ENCODE results near the gene PIP5KL1. TPM values are rescaled to one million over a fixed set of nuclear protein-coding genes. Genes with fewer than 3 reads are reported as not detected.

Gene PIP5KL1
- total RNA-seq, 2 experiments from 2014 or later, result 0.95 to 4.4 TPM

DNA sequence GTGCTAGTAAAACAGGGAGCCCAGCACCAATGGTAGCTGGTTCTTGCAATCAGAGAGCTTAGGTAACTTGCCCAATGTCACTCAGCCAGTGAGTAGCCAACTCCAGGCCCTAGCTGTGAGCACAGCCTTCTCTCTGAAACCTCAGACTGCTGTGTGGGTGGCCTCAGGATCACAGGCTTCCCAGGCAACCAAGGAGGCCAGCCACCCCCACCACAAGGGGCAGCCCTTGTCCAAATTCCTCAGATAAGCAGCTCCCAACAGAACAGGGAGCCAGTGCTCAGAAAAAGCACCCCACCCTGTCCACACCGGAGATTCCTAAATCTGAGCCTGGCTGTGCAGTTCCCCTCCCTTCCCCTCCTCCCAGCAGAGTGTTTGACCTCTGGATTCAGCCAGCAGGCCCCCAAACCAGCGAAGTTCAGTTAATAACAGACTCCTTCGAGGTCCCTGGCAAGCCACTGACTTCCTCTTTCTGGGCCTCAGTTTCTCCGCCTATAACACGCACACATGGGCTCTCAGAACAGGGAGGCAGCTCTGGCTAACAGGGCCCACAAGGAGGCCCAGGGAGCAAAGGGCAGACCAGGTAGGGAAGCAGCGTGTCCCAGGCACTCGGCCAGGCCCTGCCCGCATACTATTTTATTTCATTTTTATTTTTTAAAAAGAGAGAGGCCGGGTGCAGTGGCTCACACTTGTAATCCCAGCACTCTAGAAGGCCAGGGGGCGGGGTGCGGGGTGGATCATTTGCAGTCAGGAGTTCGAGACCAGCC is 47.5 kb upstream of the PIP5KL1 start:
- no peak for DNase-seq (ENCODE audit: low spot score)
- intact Hi-C loops (cut with micrococcal nuclease; ENCODE audit: unreplicated experiment), result no loop called here
- Histone ChIP-seq H3K36me3 (ENCODE audit: insufficient read depth, low read length) (peaks cover 56% of the 10 kb centered on the region), H3K9me2 (ENCODE audit: insufficient read depth, low read length) (no peaks in the 10 kb centered on the region), H3K4me2 (ENCODE audit: low read length) (peak overlapping the region; percentile 84), H3K9me3 (ENCODE audit: low read length) (no peaks in the 10 kb centered on the region), H4K20me1 (ENCODE audit: insufficient read depth, low read length) (peaks cover 33% of the 10 kb centered on the region; the same call in 1 of the 2 replicates), H2AFZ (ENCODE audit: low read length) (no peak overlapping the region), H3K4me3 (ENCODE audit: low read depth, low read length, poor library complexity, severe bottlenecking) (peak overlapping the region; percentile 80), H3K4me1 (ENCODE audit: insufficient read depth, low read length, poor library complexity, severe bottlenecking) (peaks cover 68% of the 10 kb centered on the region), H3K27ac (ENCODE audit: low read depth, low read length, poor library complexity, severe bottlenecking) (peak overlapping the region; percentile 65), H3K79me2 (ENCODE audit: insufficient read depth, low read depth, low read length) (peaks cover 84% of the 10 kb centered on the region)
- BruUV-seq (replicated peaks), result no TSS peak
- ChIA-PET POLR2A (interaction anchor here (0.5 to 1.4 kb wide), 7 partner anchors 18 to 310 kb away, joined by 3 to 5 read pairs (median 3); no protein-coding TSS in a partner anchor), CTCF (ENCODE audit: unreplicated experiment) (interaction anchor here (1.1 kb wide), 1 partner anchor 23 kb away, joined by 5 read pairs; no protein-coding TSS in a partner anchor)
- TF ChIP-seq, protein P1, sequence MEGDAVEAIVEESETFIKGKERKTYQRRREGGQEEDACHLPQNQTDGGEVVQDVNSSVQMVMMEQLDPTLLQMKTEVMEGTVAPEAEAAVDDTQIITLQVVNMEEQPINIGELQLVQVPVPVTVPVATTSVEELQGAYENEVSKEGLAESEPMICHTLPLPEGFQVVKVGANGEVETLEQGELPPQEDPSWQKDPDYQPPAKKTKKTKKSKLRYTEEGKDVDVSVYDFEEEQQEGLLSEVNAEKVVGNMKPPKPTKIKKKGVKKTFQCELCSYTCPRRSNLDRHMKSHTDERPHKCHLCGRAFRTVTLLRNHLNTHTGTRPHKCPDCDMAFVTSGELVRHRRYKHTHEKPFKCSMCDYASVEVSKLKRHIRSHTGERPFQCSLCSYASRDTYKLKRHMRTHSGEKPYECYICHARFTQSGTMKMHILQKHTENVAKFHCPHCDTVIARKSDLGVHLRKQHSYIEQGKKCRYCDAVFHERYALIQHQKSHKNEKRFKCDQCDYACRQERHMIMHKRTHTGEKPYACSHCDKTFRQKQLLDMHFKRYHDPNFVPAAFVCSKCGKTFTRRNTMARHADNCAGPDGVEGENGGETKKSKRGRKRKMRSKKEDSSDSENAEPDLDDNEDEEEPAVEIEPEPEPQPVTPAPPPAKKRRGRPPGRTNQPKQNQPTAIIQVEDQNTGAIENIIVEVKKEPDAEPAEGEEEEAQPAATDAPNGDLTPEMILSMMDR (conservative IDR thresholded peaks at IDR 0.05; ENCODE audit: low read length), result 0 out of 2 replicates have a peak, but pooled peaks have one; percentile 25
- TF ChIP-seq EZH2phosphoT487 (IDR thresholded peaks at IDR 0.05; ENCODE audit: borderline replicate concordance, low read depth, low read length), result no peak

- H3K4me3 ChIP-seq (ENCODE audit: low read depth, low read length, poor library complexity, severe bottlenecking), result peak overlapping the region; percentile 80
- peak overlapping the region; percentile 65 for H3K27ac ChIP-seq (ENCODE audit: low read depth, low read length, poor library complexity, severe bottlenecking)
- no peaks in the 10 kb centered on the region for H3K9me2 ChIP-seq (ENCODE audit: insufficient read depth, low read length)
- peaks cover 33% of the 10 kb centered on the region; the same call in 1 of the 2 replicates for H4K20me1 ChIP-seq (ENCODE audit: insufficient read depth, low read length)
- peaks cover 56% of the 10 kb centered on the region for H3K36me3 ChIP-seq (ENCODE audit: insufficient read depth, low read length)
- H3K9me3 ChIP-seq (ENCODE audit: low read length), result no peaks in the 10 kb centered on the region
- peaks cover 68% of the 10 kb centered on the region for H3K4me1 ChIP-seq (ENCODE audit: insufficient read depth, low read length, poor library complexity, severe bottlenecking)
- BruUV-seq (replicated peaks), result no TSS peak
- CTCF ChIA-PET (ENCODE audit: unreplicated experiment), result interaction anchor here (1.1 kb wide), 1 partner anchor 22 kb away, joined by 5 read pairs; no protein-coding TSS in a partner anchor
- intact Hi-C loops (cut with micrococcal nuclease; ENCODE audit: unreplicated experiment), result no loop called here
- no peak overlapping the region for H2AFZ ChIP-seq (ENCODE audit: low read length)
- peak overlapping the region; percentile 84 for H3K4me2 ChIP-seq (ENCODE audit: low read length)
- peaks cover 90% of the 10 kb centered on the region for H3K79me2 ChIP-seq (ENCODE audit: insufficient read depth, low read depth, low read length)
- no peak for DNase-seq (ENCODE audit: low spot score)
- POLR2A ChIA-PET, result interaction anchor here (0.6 to 1.4 kb wide), 6 partner anchors 8 to 128 kb away, joined by 3 to 5 read pairs (median 4); no protein-coding TSS in a partner anchor
- TF ChIP-seq, protein P1 (conservative IDR thresholded peaks at IDR 0.05; ENCODE audit: low read length), result no peak; the same call in 1 of the 2 replicates
- no peak for TF ChIP-seq EZH2phosphoT487 (IDR thresholded peaks at IDR 0.05; ENCODE audit: borderline replicate concordance, low read depth, low read length)
Observed at GRCh38 chr9:127977009-127977883, 46.7 kb upstream of the PIP5KL1 start.

All from OCI-LY7 (cell line).